ENCODE measurements around the gene PRSS36.
"Not testable (repeated sequence)": the region's sequence is repeated elsewhere in the genome, so short reads cannot be mapped to it uniquely, and the experiment has no call there.

PRSS36 gene

DNA sequence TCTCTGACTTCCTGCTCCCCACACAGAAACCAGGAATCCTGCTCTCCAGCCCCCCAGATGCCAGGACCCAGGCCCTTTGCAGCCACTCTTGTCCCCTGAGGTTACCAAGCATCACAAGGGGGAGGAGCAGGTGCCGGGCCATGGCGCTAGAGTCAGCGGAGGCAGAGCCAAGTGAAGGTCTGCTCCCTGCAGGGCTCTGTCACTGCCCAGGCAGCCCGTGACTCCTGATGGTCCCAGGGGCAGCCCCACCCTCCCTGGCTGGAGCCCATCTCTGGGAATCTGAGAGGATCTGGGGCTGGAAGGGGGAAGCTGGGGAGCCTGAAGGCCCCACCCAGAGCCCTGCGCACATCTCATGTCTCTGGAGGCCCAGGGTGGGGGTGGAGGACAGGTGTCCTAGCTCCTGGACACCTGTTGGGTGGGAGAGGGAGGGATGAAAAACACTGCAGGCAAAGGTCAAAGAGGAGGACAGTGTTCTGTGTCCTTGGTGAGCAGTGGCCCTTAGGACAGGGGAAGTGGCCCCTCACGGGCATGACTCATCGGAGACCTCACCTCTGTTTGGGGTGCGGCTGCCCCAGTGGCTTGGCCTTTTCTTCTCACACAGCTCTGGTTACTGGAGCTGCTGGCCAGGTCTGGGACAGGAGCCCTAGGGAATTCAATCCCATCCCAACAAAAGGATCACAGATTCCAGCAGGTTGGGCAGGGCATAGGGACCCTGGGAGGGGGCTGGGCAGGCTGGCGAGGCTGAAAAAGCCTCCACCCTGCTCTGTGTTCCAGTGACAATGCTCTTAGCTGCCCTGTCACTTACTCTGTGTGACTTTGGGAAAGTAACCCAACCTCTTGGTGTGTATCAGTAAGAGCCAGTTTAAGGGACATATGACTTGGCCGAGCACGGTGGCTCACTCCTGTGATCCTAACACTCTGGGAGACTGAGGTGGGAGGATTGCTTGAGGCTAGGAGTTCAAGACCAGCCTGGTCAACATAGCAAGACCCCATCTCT is at the start of gene PRSS36:
TSS of gene PRSS36 (minus strand) at position 173 of the 997 bp plus-strand sequence. CDS start at position 142, 31 bp downstream.
- Histone ChIP-seq H3K4me1 (ENCODE audit: control insufficient read depth, insufficient read depth, low read length) (no peaks in the 10 kb centered on the region), H3K4me3 (ENCODE audit: low read length) (no peak within 1 kb of the TSS), H3K9ac (ENCODE audit: low read length) (no peak within 1 kb of the TSS), H3K27me3 (replicated peaks; ENCODE audit: control insufficient read depth, insufficient read depth, low read length) (peaks cover 39% of the 10 kb centered on the region), H3K9me3 (ENCODE audit: control insufficient read depth, low read length) (no peaks in the 10 kb centered on the region), H3K36me3 (ENCODE audit: control insufficient read depth, insufficient read depth, low read length, severe bottlenecking) (no peaks in the 10 kb centered on the region)
- DNase-seq (ENCODE audit: low read depth) = no peak

DNA sequence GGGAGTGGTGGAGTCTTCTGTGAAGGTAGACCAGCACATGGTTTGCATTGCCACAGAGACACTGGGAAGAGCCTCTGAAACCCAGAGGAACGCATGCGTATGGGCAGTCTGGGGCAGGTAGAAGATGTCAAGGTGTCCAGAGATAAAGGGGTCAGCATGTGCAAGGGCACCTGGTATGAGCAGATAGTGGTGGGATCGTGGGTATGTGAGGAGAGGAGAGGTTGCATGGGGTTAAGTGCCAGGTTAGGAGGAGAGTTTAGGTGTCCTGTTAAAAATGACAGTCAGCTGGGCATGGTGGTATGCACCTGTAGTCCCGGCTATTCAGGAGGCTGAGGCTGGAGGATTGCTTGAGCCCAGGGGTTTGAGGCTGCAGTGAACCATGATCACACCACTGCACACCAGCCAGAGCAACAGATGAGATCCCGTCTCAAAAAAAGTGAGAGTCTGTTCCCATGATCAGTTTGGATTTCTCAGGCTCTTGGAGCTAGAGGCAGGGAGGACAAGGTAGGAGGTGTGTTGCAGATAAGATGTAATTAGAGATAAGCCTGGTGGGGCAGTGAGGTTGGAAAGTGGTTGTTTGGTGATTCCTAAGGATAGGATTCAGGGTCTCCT is 49.7 kb upstream of the PRSS36 start:
- Histone ChIP-seq H3K27me3 (replicated peaks; ENCODE audit: control insufficient read depth, insufficient read depth, low read length) (no peaks in the 10 kb centered on the region), H3K9me3 (ENCODE audit: control insufficient read depth, low read length) (no peaks in the 10 kb centered on the region), H3K9ac (ENCODE audit: low read length) (no peak overlapping the region), H3K4me3 (ENCODE audit: low read length) (no peak overlapping the region), H3K36me3 (ENCODE audit: control insufficient read depth, insufficient read depth, low read length, severe bottlenecking) (peaks cover 34% of the 10 kb centered on the region), H3K4me1 (ENCODE audit: control insufficient read depth, insufficient read depth, low read length) (peaks cover 28% of the 10 kb centered on the region)
- DNase-seq (ENCODE audit: low read depth) = no peak

DNA sequence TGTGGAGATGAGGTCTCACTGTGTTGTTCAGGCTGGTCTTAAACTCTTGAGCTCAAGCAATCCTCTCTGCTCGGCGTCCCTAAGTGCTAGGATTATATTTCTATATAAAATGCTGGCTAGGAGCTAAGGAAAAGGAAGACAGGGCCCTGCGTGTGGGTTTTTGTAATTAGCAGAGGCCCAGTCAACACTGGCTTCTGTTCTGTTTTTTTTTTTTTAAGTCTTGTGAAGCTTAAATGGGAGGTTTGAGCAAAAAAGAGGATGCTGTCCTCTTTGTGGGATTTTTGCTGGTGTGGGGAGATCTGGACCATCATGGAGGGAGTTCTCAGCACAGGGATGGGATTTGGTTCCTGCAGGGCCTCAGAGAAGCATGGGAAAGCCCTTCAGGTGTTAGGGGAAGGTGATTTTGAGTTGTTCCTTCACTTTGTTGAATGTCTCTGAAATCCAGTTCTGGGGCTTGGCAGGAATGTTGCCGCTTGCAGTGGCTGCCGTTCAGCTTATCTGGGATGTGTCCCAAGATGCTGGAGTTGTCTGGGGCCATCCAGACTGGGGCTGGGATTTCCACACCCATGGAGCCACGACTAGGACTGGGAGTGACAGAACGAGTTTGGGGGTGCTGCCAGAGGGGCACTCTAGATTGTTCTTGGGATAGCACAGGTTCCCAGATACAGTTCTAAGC is 48.5 kb upstream of the PRSS36 start:
- Histone ChIP-seq H3K9me3 (ENCODE audit: control insufficient read depth, low read length) (no peaks in the 10 kb centered on the region), H3K4me1 (ENCODE audit: control insufficient read depth, insufficient read depth, low read length) (peaks cover 28% of the 10 kb centered on the region), H3K9ac (ENCODE audit: low read length) (peak overlapping the region; percentile 16), H3K36me3 (ENCODE audit: control insufficient read depth, insufficient read depth, low read length, severe bottlenecking) (peaks cover 46% of the 10 kb centered on the region), H3K27me3 (replicated peaks; ENCODE audit: control insufficient read depth, insufficient read depth, low read length) (no peaks in the 10 kb centered on the region), H3K4me3 (ENCODE audit: low read length) (no peak overlapping the region)
- no peak for DNase-seq (ENCODE audit: low read depth)

DNA sequence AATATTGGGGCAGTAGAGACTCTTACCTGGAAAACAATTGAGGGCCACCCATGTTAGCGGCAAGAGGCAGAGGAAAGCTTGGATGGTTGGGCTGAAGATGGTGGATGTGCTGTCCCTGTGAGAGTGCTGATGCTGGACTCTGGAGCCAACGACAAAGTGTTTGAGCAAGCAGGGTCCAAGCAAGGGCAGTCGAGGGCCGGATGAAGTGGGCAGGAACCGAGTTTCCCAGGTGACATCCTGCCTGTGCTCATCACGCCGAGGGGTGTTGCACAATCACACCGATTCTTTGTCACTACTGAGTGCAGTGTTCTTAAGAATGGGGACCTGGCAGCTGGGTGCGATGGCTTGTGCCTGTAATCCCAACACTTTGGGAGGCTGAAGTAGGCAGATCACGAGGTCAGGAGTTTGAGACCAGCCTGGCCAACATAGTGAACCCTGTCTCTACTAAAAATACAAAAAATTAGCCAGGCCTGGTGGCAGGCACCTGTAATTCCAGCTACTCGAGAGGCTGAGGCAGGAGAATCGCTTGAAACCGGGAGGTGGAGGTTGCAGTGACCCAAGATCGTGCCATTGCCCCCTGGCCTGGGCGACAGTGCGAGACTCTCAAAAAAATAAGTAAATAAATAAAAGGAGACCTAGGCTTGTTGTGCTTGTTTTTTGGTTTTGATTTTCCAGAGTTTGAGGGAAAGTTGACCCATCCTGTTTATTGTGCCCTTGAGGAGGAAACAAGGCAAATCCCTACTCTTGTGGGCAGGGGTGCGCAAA is 46.6 kb upstream of the PRSS36 start:
- no peaks in the 10 kb centered on the region for H3K27me3 ChIP-seq (replicated peaks; ENCODE audit: control insufficient read depth, insufficient read depth, low read length)
- DNase-seq (ENCODE audit: low read depth) = no peak
- peaks cover 25% of the 10 kb centered on the region for H3K4me1 ChIP-seq (ENCODE audit: control insufficient read depth, insufficient read depth, low read length)
- H3K9me3 ChIP-seq (ENCODE audit: control insufficient read depth, low read length) = no peaks in the 10 kb centered on the region
- H3K36me3 ChIP-seq (ENCODE audit: control insufficient read depth, insufficient read depth, low read length, severe bottlenecking) = peaks cover 64% of the 10 kb centered on the region
- no peak overlapping the region for H3K4me3 ChIP-seq (ENCODE audit: low read length)
- H3K9ac ChIP-seq (ENCODE audit: low read length) = no peak overlapping the region

- DNase-seq (ENCODE audit: low read depth); H3K9ac ChIP-seq (ENCODE audit: low read length); H3K4me3 ChIP-seq (ENCODE audit: low read length); H3K9me3 ChIP-seq (ENCODE audit: control insufficient read depth, low read length); H3K27me3 ChIP-seq (replicated peaks; ENCODE audit: control insufficient read depth, insufficient read depth, low read length): not testable (repeated sequence)
- Histone ChIP-seq H3K4me1 (ENCODE audit: control insufficient read depth, insufficient read depth, low read length) (peaks cover 19% of the 10 kb centered on the region), H3K36me3 (ENCODE audit: control insufficient read depth, insufficient read depth, low read length, severe bottlenecking) (peaks cover 71% of the 10 kb centered on the region)
Measured at GRCh38 chr16:31195861-31196260, 46.0 kb upstream of the PRSS36 start.

DNA sequence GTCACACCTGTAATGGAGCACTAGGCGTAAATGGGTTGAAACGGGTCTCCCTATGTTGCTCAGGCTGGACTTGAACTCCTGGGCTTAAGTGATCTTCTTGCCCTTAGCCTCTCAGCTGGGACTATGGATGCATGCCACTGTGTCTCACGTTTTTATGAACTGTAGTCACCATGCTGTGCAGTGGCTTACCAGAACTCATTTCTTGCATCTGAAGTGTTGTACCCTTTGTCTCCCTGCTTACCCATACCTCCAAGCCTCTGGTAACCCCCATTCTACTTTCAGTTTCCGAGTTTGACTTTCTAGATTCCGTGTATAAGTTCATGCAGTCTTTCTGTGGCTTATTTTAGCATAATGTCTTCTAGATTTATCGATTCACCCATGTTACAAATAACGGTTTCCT is 45.0 kb upstream of the PRSS36 start:
- DNase-seq (ENCODE audit: low read depth) = no peak
- H3K36me3 ChIP-seq (ENCODE audit: control insufficient read depth, insufficient read depth, low read length, severe bottlenecking) = peaks cover 80% of the 10 kb centered on the region

DNA sequence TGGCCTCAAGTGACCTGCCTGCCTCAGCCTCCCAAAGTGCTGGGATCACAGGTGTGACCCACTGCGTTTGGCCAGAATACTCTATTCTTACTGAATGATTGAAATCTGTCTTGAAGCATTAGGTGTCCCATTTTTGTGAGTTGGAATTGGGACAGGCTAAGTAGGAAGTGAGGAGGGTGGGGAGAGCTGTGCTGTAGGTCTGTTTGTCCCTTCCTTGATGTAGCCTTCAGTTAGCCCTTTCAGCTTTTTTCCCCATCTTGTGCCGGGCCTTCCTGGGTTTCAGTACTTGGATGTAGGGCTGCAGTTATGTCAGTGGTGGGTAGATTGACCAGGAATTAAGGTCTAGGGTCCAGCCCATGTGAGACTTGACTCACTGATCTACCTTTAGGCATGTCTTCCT is 44.0 kb upstream of the PRSS36 start:
- Histone ChIP-seq H3K9ac (ENCODE audit: low read length) (no peak overlapping the region), H3K4me1 (ENCODE audit: control insufficient read depth, insufficient read depth, low read length) (peaks cover 12% of the 10 kb centered on the region), H3K4me3 (ENCODE audit: low read length) (no peak overlapping the region), H3K27me3 (replicated peaks; ENCODE audit: control insufficient read depth, insufficient read depth, low read length) (no peaks in the 10 kb centered on the region), H3K36me3 (ENCODE audit: control insufficient read depth, insufficient read depth, low read length, severe bottlenecking) (peaks cover 83% of the 10 kb centered on the region), H3K9me3 (ENCODE audit: control insufficient read depth, low read length) (no peaks in the 10 kb centered on the region)
- no peak for DNase-seq (ENCODE audit: low read depth)

More for the DNA sequence above, 45.0 kb upstream of the PRSS36 start:
- Histone ChIP-seq H3K4me3 (ENCODE audit: low read length) (no peak overlapping the region), H3K9ac (ENCODE audit: low read length) (no peak overlapping the region), H3K27me3 (replicated peaks; ENCODE audit: control insufficient read depth, insufficient read depth, low read length) (no peaks in the 10 kb centered on the region), H3K9me3 (ENCODE audit: control insufficient read depth, low read length) (no peaks in the 10 kb centered on the region), H3K4me1 (ENCODE audit: control insufficient read depth, insufficient read depth, low read length) (peaks cover 12% of the 10 kb centered on the region)

GRCh38 chr16:31192856-31193642 is 43.2 kb upstream of the PRSS36 start:
- H3K27me3 ChIP-seq (replicated peaks; ENCODE audit: control insufficient read depth, insufficient read depth, low read length) = no peaks in the 10 kb centered on the region
- peaks cover 91% of the 10 kb centered on the region for H3K36me3 ChIP-seq (ENCODE audit: control insufficient read depth, insufficient read depth, low read length, severe bottlenecking)
- no peak overlapping the region for H3K4me3 ChIP-seq (ENCODE audit: low read length)
- no peak overlapping the region for H3K9ac ChIP-seq (ENCODE audit: low read length)
- peak; percentile 0 for DNase-seq (ENCODE audit: low read depth)
- peaks cover 4% of the 10 kb centered on the region for H3K4me1 ChIP-seq (ENCODE audit: control insufficient read depth, insufficient read depth, low read length)
- no peaks in the 10 kb centered on the region for H3K9me3 ChIP-seq (ENCODE audit: control insufficient read depth, low read length)

- H3K27me3 ChIP-seq (replicated peaks; ENCODE audit: control insufficient read depth, insufficient read depth, low read length) = no peaks in the 10 kb centered on the region
- H3K4me3 ChIP-seq (ENCODE audit: low read length) = no peak overlapping the region
- no peaks in the 10 kb centered on the region for H3K4me1 ChIP-seq (ENCODE audit: control insufficient read depth, insufficient read depth, low read length)
- peaks cover 100% of the 10 kb centered on the region for H3K36me3 ChIP-seq (ENCODE audit: control insufficient read depth, insufficient read depth, low read length, severe bottlenecking)
- DNase-seq (ENCODE audit: low read depth) = no peak
- no peaks in the 10 kb centered on the region for H3K9me3 ChIP-seq (ENCODE audit: control insufficient read depth, low read length)
- no peak overlapping the region for H3K9ac ChIP-seq (ENCODE audit: low read length)
Measured at GRCh38 chr16:31191697-31192428, 42.0 kb upstream of the PRSS36 start.

Data from adipocyte (in vitro differentiated cells).